SK-MEL-5 (cell line): ENCODE measurements around the gene GMPPA. TPM values are rescaled to one million over a fixed set of nuclear protein-coding genes. Genes with fewer than 3 reads are reported as not detected.

Experiments used
- DNase-seq: peaks from one replicate; pipeline ENCODE4 v3.0.0-alpha.2; 2016; ENCODE audit warnings: low read depth, low spot score
- in situ Hi-C: cut with HindIII; loops from 2 replicates; pipeline ENCODE4 v1.10.0; 2016; ENCODE audit warnings: low sequenced_read_pairs, high pct_unique_total_duplicates, low pct_unique_long_range_greater_than_20kb
- total RNA-seq: library from RNA; depleted of rRNA; stranded (reverse); fragments of >200 nt; shearing (Covaris generic); gene quantifications from 2 replicates; pipeline ENCODE4 v1.2.3, GENCODE V29; 2014

GMPPA gene
- total RNA-seq, 1 experiment from 2014 or later = 64.8 TPM

GRCh38 chr2:219540784-219541504 lies 42.3 kb downstream of the GMPPA start:
- no peak for DNase-seq
- in situ Hi-C loops = no loop called here

- peak; percentile 74 for DNase-seq
- in situ Hi-C loops = no loop called here
Measured at GRCh38 chr2:219541611-219542180, 43.0 kb downstream of the GMPPA start.

GRCh38 chr2:219542931-219543595 lies 44.4 kb downstream of the GMPPA start:
- peak; percentile 5 for DNase-seq

GRCh38 chr2:219543596-219544358 lies 45.1 kb downstream of the GMPPA start, which contains the start of the genes CHPF and TMEM198:
CHPF (minus strand) TSS chr2:219543809; CDS start chr2:219543538, 271 bp downstream.
TMEM198 (plus strand) TSS chr2:219544028; CDS start chr2:219544728, 700 bp downstream.
- DNase-seq = peak; percentile 97
- in situ Hi-C loops = no loop called here

More at GRCh38 chr2:219542931-219543595, 44.4 kb downstream of the GMPPA start:
- in situ Hi-C loops = no loop called here

GRCh38 chr2:219544567-219544966 lies 45.9 kb downstream of the GMPPA start:
- in situ Hi-C loops = no loop called here
- no peak for DNase-seq

- no peak for DNase-seq
- in situ Hi-C loops = no loop called here
Measured at GRCh38 chr2:219545295-219545942, 46.7 kb downstream of the GMPPA start.

- in situ Hi-C loops = no loop called here
- DNase-seq = no peak
Measured at GRCh38 chr2:219545943-219546352, 47.3 kb downstream of the GMPPA start.

- DNase-seq = no peak
- in situ Hi-C loops = no loop called here
Measured at GRCh38 chr2:219547621-219548020, 48.9 kb downstream of the GMPPA start.

GRCh38 chr2:219548990-219549389 lies 50.3 kb downstream of the GMPPA start:
- in situ Hi-C loops = no loop called here

GRCh38 chr2:219549619-219550018 lies 50.9 kb downstream of the GMPPA start:
- in situ Hi-C loops = no loop called here
- no peak for DNase-seq

More at GRCh38 chr2:219548990-219549389, 50.3 kb downstream of the GMPPA start:
- DNase-seq = no peak

GRCh38 chr2:219551441-219552381 lies 53.0 kb downstream of the GMPPA start:
- peak; percentile 11 for DNase-seq
- in situ Hi-C loops = no loop called here

- DNase-seq = peak; percentile 80
- in situ Hi-C loops = no loop called here
Measured at GRCh38 chr2:219552382-219553167, 53.9 kb downstream of the GMPPA start.

- in situ Hi-C loops = no loop called here
- DNase-seq = no peak
Measured at GRCh38 chr2:219553168-219553417, 54.4 kb downstream of the GMPPA start.

- DNase-seq = no peak
- in situ Hi-C loops = no loop called here
Measured at GRCh38 chr2:219553463-219553963, 54.8 kb downstream of the GMPPA start.

- in situ Hi-C loops = no loop called here
- no peak for DNase-seq
Measured at GRCh38 chr2:219554350-219554749, 55.7 kb downstream of the GMPPA start.

- no peak for DNase-seq
- in situ Hi-C loops = no loop called here
Measured at GRCh38 chr2:219555956-219556355, 57.3 kb downstream of the GMPPA start.
